Activated CD4-positive, alpha-beta T cell treated with anti-CD3 and anti-CD28 coated beads, Interleukin-2, amount 50 U/mL, for 48 hours (primary cell): ENCODE data around the gene OR4C11.

Experiments used
- DNase-seq, 2 experiments: peaks; one replicate each; pipeline ENCODE4 v3.0.0-alpha.2; 2020

The OR4C11 gene

GRCh38 chr11:55607545-55607944 lies at the start of gene OR4C11:
Gene OR4C11 (minus strand): TSS chr11:55607645. CDS start chr11:55604373, 3,272 bp downstream.
- no peak for DNase-seq

GRCh38 chr11:55655096-55655495 lies 47.7 kb upstream of the OR4C11 start:
- no peak for DNase-seq

DNA sequence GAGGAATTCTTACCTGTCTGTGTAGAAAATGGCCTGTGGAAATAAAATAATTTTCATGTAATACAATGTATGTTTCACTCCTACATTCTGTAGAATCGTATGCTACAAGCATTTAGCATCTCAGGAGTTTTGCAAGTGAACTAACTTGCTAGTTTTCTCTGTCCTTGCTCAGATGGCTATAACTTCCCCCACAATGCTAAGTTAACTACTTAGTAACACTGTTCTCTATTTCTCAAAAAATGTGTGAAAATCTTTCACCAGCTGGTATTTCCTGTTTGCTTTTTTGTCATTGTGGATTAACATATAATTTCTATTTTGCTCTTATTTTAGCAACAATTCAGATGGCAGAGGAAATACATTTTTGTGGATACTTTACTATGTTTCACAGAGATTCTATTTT lies 45.1 kb upstream of the OR4C11 start:
- no peak for DNase-seq

DNA sequence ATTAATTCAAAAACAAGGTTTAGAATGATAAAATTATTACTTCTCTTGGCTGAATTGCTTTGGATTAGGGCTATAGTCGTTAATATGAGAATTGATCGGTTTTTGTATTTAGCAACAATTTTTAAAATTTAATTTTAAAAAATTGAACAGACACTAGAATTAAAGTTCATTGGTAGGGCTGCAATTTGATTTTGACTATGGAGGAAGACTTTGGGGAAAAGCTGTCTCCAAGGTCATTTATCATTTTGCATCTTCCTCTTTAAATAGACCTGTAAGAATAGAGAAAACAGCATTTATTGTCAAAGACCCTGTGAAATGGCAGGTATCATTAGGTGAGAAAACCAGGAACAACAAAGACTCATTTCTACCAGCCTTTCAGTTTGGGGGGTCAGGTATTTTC lies 40.6 kb upstream of the OR4C11 start, which contains the start of gene OR4S2:
Gene OR4S2, plus strand, starts transcription at position 301 of the 400 bp plus-strand sequence. CDS start 2,577 bp downstream, outside the sequence.
- no peak for DNase-seq

GRCh38 chr11:55634813-55635212 lies 27.4 kb upstream of the OR4C11 start, which contains the start of gene OR4P4:
Gene OR4P4 (plus strand): TSS chr11:55635113.
- DNase-seq: no peak

- DNase-seq: no peak
Measured at GRCh38 chr11:55624531-55624930, 17.1 kb upstream of the OR4C11 start.

- DNase-seq: no peak
Measured at GRCh38 chr11:55572548-55572947, 34.9 kb downstream of the OR4C11 start.

DNA sequence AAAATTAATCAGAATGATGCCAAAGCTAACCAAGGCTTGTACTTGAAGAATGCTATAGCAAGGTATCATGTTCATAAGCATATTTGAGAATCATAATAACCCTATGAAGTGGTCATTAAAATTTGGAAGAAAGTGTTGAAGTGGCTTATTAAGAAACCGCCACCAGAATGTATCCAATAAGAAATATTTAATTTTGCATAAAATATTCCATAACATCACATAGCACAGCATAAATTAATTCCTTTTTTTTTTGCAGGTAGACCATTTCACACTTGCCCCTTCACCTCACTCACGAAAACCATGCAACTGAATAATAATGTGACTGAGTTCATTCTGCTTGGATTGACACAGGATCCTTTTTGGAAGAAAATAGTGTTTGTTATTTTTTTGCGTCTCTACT lies 35.6 kb downstream of the OR4C11 start, which contains the start of gene OR4C16:
Gene OR4C16, plus strand, starts transcription at position 301 of the 400 bp plus-strand sequence. Its CDS starts 0 bp downstream, at position 301.
- DNase-seq: no peak

DNA sequence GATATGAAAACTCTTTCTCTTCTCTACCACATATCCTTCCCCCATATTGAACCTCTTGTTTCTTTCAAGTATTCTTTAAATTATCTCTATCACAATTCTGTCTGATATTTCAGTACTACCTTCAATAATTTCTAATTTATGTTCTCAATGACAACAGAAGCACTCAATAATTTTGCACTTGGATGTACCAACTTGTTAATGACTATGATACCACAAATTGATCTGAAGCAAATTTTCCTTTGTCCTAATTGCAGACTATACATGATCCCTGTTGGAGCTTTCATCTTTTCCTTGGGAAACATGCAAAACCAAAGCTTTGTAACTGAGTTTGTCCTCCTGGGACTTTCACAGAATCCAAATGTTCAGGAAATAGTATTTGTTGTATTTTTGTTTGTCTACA lies 53.3 kb downstream of the OR4C11 start, which contains the start of gene OR4C15:
Gene OR4C15, plus strand, starts transcription at position 301 of the 400 bp plus-strand sequence. Its CDS starts 0 bp downstream, at position 301.
- no peak for DNase-seq
